Eye (tissue), 1 donor: Measurements from ENCODE around the gene XG.

Experiments used
- DNase-seq: peaks from one replicate; pipeline ENCODE4 v3.0.0-alpha.2; 2015

The XG gene

GRCh38 chrX:2823795-2824386 is 72.1 kb downstream of the XG start:
- DNase-seq, result no peak

GRCh38 chrX:2824886-2825285 is 73.0 kb downstream of the XG start:
- DNase-seq, result no peak

GRCh38 chrX:2828344-2828958 is 76.6 kb downstream of the XG start, which contains the start of gene GYG2:
Gene GYG2, plus strand, starts transcription at chrX:2828930. Its CDS starts 1,259 bp downstream, at chrX:2830189.
- DNase-seq, result peak; percentile 77

- DNase-seq, result peak; percentile 54
Observed at GRCh38 chrX:2828959-2829411, 77.1 kb downstream of the XG start.

GRCh38 chrX:2829469-2830246 is 77.8 kb downstream of the XG start:
- DNase-seq, result no peak

- DNase-seq, result no peak
Observed at GRCh38 chrX:2831471-2832228, 79.8 kb downstream of the XG start.

GRCh38 chrX:2837961-2838360 is 86.1 kb downstream of the XG start:
- no peak for DNase-seq

GRCh38 chrX:2840961-2841360 is 89.1 kb downstream of the XG start:
- DNase-seq, result no peak

- no peak for DNase-seq
Observed at GRCh38 chrX:2841537-2841936, 89.7 kb downstream of the XG start.

GRCh38 chrX:2846992-2847391 is 95.2 kb downstream of the XG start:
- no peak for DNase-seq

GRCh38 chrX:2848871-2849301 is 97.0 kb downstream of the XG start:
- DNase-seq, result peak; percentile 54

- no peak for DNase-seq
Observed at GRCh38 chrX:2854918-2855317, 103.1 kb downstream of the XG start.

- DNase-seq, result no peak
Observed at GRCh38 chrX:2855761-2856160, 103.9 kb downstream of the XG start.

- no peak for DNase-seq
Observed at GRCh38 chrX:2857566-2857965, 105.7 kb downstream of the XG start.

GRCh38 chrX:2859197-2859797 is 107.5 kb downstream of the XG start:
- no peak for DNase-seq

- no peak for DNase-seq
Observed at GRCh38 chrX:2862404-2862803, 110.6 kb downstream of the XG start.

- no peak for DNase-seq
Observed at GRCh38 chrX:2863646-2864045, 111.8 kb downstream of the XG start.
